DOHH2 (cell line): ENCODE results near the gene FREM2.

Experiments
- CTCF ChIP-seq: fragments of 200-600 bp; sonication (generic); IDR thresholded peaks from one replicate; pipeline ENCODE4 v1.5.1; 2014; ENCODE audit warnings: antibody characterized with exemption, mild to moderate bottlenecking, low read depth, low read length; ENCODE audit not compliant: poor library complexity, severe bottlenecking
- EZH2phosphoT487 ChIP-seq: fragments of 200-600 bp; sonication (generic); IDR thresholded peaks from 2 replicates; pipeline ENCODE4 v1.6.1; 2017; ENCODE audit warnings: borderline replicate concordance, mild to moderate bottlenecking, antibody characterized with exemption, low read length, moderate library complexity, mixed read lengths

- no peak for TF ChIP-seq CTCF
- no peak for TF ChIP-seq EZH2phosphoT487
These were observed 213.3 kb downstream of the FREM2 start for GRCh38 chr13:38900188-38900587.
